Measurements from ENCODE around the gene TMEM132D.

TMEM132D gene

DNA sequence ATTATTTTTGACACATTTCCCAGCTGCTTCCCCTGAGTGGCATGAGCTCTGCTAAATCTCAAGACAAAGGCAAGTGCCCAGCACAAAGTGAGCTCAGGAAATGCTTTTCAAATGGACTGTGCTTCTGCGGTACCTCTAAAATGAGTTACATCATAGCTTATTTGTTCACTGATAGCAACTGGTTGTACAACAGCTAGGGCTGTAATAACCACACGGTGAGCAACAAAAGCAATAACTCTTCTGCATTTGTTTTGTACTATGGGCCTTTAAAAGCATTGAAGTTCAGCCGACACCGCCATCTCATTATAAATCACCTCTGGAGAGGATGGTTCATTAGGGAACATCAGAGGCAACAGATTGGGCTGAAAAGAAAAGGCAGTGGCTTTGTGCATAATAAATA is 575.6 kb downstream of the TMEM132D start:
- no peak for DNase-seq

DNA sequence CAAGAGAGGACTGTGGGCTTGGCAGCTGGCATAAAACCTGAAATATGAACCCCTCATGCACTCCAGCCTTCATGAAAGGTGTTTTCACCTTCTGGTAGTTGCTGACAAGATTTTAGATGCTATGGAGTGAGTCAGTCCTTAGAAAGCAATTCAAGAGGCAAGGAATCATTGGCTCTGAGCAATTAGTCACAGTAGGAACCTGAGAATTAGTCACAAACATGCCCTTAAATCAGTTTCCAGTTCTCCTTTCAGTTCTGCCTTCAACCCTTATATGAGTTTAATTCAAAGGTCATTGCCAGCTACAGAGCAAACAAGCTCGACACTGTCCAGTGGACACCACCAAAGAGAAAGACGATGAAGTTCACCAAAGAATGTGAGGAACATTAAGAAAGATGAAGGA is 578.3 kb downstream of the TMEM132D start:
- no peak for DNase-seq

DNA sequence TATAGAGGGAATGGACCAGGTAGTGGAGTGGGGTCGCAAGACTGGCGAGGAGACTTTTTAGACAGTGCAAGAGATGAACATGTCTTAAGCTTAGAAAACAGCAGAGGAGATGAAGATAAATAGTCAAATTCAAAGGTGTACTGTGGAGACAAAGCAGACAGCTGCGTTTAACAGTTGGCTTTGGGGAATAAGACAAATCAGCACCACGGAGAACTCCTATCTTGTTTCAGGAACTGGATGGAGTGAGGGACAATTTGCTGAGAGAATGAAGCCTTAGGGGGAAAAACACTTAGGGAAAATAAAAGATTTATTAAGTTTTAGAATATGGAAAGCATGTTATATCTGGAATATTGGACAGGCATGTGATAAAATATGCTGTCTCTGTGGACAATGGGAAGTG is 591.8 kb downstream of the TMEM132D start:
- DNase-seq: no peak

DNA sequence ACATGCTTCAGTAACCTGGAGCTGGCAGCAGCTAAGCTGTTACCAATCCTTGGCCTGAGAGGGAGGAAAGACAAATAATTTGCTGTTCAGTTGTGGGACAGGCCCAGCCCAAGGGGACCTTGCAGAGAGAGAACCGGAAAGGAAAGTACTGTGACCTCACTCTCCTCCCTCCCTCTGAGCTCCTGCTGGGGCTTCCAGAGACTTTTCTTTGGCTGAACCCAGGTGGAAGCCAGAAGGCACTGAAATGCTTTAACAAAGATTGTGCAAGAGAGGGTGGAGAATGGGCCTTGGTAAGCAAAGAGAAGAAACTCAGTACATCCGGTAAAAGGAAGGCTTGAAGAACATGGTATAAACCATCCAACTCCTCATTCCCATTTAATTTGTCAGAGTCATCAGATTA is 593.5 kb downstream of the TMEM132D start:
- DNase-seq: no peak

- DNase-seq: no peak
Measured at GRCh38 chr12:129305851-129306250, 598.0 kb downstream of the TMEM132D start.

- no peak for DNase-seq
Measured at GRCh38 chr12:129304529-129304928, 599.3 kb downstream of the TMEM132D start.

- no peak for DNase-seq
Measured at GRCh38 chr12:129300011-129300410, 603.8 kb downstream of the TMEM132D start.

DNA sequence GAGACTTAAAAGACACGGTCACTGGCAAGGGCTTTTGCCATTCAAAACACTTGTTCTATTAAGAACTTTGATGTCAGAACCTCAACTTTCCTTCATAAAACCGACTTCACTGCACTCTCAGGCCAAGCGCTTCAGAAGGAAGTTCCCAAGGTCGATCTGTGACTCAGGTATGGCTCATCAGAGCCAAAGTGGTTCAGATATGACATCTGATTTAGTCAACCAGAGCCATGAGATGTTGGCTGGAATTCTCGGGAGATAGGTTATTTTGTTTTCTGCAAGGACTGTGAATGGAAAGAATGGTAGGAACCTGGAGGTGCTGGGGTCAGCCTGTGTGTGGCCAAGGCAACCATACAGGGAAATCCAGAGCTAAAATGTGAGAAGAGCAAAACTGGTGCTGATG is 604.9 kb downstream of the TMEM132D start:
- DNase-seq: no peak

GRCh38 chr12:129296671-129297070 is 607.2 kb downstream of the TMEM132D start:
- DNase-seq: no peak

DNA sequence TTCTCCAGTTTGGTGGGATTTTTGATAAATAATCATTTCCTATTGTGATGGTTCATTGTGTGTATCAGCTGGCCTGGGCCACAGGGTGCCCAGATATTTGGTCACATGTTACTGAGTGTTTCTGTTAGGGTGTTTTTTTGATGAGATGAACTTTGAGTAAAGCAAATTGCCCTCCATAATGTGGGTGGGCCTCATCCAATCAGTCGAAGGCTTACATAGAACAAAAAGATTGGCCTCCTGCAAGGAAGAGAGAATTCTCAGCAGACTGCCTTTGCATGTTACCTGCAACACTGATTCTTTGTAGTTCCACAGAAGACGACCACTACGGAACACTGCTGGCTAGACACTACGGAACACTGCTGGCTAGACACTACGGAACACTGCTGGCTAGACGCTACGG is 609.0 kb downstream of the TMEM132D start:
- DNase-seq: no peak

DNA sequence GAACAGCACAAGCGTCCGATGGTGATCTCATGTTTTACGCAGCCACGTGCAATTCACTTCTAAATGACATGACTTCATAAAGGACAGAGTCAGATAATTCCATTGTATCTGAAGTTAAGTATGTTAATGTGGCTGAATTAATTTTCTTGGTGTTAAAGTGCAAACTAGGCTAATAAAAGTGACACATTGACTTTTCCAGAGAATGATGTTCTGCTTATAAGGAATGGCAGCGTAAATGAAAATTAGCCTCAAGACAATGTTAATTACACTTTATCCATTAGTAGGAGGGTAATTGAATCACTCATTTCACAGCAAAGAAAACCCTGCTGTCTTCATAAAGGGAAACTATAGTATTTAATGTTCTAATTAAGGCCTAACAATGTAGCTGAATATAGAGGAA is 624.1 kb downstream of the TMEM132D start:
- DNase-seq: no peak

DNA sequence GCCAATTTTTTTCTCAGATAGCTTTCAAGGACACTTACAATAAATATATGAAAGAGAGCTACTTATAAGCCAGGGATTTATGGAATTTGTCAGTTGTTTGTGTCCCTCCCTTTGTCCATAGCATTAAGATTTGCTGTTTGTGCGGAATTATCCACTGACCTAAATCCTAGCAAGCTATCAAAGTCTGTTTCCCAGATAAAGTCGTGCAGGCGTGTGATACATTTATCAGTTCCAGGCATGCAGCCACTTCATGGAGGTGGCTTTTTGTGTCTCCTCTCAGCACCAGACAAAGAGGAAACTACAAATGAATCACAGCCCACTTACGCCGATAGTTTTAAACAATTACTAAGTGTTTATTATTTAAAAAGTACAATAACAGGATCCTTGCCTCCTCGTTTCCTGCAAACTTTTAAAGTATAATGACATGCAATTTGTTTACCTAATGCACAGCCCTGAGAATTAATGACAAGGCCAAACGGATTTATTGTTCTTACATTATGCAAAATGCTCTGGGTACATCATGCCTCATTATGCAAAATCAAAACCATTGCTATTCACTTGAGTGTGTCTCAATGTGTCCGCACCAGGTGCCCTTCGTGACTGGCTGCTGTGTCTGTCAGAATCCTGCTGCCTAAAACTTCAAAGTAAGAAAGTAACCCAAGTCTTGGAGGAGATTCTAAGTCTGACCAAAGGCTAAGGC is 627.3 kb downstream of the TMEM132D start:
- no peak for DNase-seq

DNA sequence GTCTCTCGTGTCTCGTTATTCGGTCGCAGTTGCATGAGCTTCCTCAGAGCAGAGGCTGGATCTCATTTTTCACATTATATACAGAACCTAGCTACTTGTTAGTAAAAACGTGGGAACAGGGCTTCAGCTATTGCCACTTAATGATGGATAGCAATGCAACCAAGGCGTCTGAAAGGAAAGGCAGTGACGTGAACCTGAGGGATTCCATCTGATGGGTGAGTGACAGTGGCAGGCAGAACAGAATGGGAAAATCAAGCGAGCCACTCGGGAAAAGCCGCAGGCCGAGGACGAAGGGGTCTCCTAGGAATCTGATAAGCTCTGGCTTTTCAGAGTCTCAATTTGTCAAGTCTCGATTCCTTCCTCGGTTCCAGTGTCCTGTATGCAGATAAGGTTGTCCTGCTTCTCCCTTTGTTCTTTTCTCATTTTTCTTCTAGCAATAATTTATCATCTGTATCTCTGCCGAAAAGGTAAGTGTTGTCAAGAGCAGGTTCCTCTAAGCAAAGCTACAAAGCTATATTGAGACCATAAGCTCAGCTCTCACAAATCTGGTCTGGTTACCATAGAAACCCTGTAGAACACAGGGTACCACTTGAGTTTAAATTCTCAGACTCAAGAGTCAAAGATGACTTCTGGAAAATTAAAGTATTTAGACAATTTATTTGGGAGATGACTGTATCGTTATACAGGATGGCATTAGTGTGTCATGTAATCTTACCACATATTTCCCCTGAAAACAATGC is 633.9 kb downstream of the TMEM132D start:
- DNase-seq: no peak

DNA sequence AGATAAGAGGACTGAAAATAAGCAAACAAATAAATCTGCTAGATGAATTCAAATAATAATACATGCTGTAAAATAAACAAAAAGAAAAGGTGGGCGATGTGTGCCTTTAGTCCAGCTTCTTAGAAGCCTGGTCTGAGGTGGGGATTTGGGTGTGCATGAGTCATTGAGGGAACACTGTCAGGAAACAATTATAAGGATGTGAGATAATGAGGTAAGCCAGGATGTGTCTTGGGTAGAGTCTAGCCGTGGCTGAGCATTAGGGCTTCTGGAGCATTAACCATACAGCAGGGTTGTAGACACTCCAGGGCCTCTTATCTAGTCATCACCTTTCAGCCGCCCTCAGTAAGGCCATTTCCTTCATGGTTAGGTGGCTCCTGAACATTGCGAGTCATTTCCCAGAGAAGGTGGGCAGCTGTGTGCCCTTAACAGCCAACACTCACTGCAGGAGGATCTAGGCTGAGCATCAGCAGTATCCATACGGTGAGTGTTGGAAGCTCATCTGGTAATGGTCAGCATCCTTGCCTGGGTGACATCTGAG is 645.0 kb downstream of the TMEM132D start:
- DNase-seq: no peak

DNA sequence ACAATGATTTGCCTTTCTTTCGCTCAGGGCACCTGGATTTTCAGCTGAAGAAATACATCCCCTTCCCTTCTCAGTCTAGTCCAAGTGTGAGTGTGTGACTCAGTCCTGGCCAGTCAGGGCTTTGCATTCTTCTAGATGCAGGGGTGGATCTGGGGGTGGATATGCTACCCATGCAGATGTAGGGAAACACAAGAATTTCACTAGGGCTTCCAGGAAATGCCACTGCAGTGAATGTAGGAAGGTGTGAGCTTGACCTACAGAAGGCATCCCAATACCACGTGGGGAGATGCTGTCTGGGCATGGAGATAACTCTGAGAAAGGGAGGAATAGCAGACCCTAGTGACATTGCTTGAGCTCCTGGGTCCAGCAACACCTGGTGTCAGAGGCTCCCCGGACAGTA is 646.3 kb downstream of the TMEM132D start:
- no peak for DNase-seq

DNA sequence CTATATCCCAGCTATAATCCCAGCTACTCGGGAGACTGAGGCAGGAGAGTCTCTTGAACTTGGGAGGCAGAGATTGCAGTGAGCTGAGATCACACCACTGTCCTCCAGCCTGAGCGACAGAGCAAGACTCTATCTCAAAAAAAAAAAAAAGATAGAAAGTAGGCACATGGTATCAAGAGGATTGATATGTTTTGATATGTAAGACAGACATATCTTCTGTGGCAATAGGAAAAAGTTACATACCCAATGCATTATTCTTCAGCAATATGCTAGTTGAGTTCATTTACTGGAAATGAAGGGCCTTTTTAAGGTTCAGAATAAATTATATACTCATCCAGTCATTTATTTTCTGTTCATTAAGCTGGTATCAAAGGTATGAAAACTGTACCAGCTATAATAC is 657.2 kb downstream of the TMEM132D start:
- no peak for DNase-seq

DNA sequence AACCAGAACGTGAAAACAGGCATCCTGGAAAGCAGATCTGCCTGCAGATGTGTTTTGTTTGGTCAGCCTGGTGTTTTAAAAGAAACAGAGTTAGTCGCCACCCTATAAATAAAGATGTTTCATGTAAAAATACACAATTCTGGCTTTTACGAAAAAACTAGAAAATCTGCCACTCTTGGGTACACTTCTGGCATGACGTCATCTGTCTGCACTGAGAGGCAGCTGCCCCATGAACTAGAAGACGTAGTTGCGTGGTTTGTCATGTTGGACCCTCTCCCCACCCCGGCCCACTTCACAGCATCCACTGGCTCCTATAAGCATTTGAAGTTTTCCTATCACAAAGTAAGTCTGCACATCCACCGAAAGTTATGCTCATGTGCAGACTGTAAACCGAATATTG is 658.1 kb downstream of the TMEM132D start:
- DNase-seq: no peak

- DNase-seq: no peak
Measured at GRCh38 chr12:129241852-129242251, 662.0 kb downstream of the TMEM132D start.

- no peak for DNase-seq
Measured at GRCh38 chr12:129237881-129238280, 665.9 kb downstream of the TMEM132D start.

- no peak for DNase-seq
Measured at GRCh38 chr12:129234209-129234608, 669.6 kb downstream of the TMEM132D start.

- no peak for DNase-seq
Measured at GRCh38 chr12:129231491-129231890, 672.3 kb downstream of the TMEM132D start.

- DNase-seq: no peak
Measured at GRCh38 chr12:129230995-129231394, 672.8 kb downstream of the TMEM132D start.

- no peak for DNase-seq
Measured at GRCh38 chr12:129226851-129227250, 677.0 kb downstream of the TMEM132D start.

- no peak for DNase-seq
Measured at GRCh38 chr12:129226005-129226404, 677.8 kb downstream of the TMEM132D start.
